Fibroblast of lung (primary cell): ENCODE results near the gene ERMP1.

Experiments used
- EZH2 ChIP-seq: IDR thresholded peaks from 2 replicates; pipeline ENCODE4 v1.5.1; 2012; ENCODE audit warnings: low read length, control low read depth, mild to moderate bottlenecking; ENCODE audit errors: missing control alignments
- TF ChIP-seq, protein P1 (sequence below), 2 donors: IDR thresholded peaks in 1 of 2; conservative IDR thresholded peaks in 1 of 2; 1 replicate in 1 of 2; 2 replicates in 1 of 2; pipeline ENCODE4 v1.5.1; 2011 to 2012; ENCODE audit warnings: low read length in 2 of 2, control low read depth in 1 of 2, inconsistent platforms in 1 of 2, low read depth in 1 of 2, mild to moderate bottlenecking in 1 of 2

GRCh38 chr9:5876711-5877110 lies 43.8 kb upstream of the ERMP1 start:
- TF ChIP-seq, protein P1, sequence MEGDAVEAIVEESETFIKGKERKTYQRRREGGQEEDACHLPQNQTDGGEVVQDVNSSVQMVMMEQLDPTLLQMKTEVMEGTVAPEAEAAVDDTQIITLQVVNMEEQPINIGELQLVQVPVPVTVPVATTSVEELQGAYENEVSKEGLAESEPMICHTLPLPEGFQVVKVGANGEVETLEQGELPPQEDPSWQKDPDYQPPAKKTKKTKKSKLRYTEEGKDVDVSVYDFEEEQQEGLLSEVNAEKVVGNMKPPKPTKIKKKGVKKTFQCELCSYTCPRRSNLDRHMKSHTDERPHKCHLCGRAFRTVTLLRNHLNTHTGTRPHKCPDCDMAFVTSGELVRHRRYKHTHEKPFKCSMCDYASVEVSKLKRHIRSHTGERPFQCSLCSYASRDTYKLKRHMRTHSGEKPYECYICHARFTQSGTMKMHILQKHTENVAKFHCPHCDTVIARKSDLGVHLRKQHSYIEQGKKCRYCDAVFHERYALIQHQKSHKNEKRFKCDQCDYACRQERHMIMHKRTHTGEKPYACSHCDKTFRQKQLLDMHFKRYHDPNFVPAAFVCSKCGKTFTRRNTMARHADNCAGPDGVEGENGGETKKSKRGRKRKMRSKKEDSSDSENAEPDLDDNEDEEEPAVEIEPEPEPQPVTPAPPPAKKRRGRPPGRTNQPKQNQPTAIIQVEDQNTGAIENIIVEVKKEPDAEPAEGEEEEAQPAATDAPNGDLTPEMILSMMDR (conservative IDR thresholded peaks at IDR 0.05 in 1 of 2, IDR thresholded peaks at IDR 0.05 in 1 of 2; ENCODE audit: low read depth in 1 of 2, low read length in 2 of 2): no peak
- TF ChIP-seq EZH2: no peak
